Mucosa of gallbladder (tissue), 1 donor: ENCODE data around the gene CCDC138. TPM values are rescaled to one million over a fixed set of nuclear protein-coding genes. Genes with fewer than 3 reads are reported as not detected.
"Not testable (repeated sequence)": the region's sequence is repeated elsewhere in the genome, so short reads cannot be mapped to it uniquely, and the experiment has no call there.

Experiments
- DNase-seq: peaks from one replicate; pipeline ENCODE4 v3.0.0-alpha.2; 2020; ENCODE audit warnings: low spot score
- total RNA-seq: library from RNA; stranded (reverse); gene quantifications from one replicate; pipeline ENCODE4 v1.2.1, GENCODE V29; 2021
- donor health status: DM: no; HTN: no; CAD: no.

Gene CCDC138, protein sequence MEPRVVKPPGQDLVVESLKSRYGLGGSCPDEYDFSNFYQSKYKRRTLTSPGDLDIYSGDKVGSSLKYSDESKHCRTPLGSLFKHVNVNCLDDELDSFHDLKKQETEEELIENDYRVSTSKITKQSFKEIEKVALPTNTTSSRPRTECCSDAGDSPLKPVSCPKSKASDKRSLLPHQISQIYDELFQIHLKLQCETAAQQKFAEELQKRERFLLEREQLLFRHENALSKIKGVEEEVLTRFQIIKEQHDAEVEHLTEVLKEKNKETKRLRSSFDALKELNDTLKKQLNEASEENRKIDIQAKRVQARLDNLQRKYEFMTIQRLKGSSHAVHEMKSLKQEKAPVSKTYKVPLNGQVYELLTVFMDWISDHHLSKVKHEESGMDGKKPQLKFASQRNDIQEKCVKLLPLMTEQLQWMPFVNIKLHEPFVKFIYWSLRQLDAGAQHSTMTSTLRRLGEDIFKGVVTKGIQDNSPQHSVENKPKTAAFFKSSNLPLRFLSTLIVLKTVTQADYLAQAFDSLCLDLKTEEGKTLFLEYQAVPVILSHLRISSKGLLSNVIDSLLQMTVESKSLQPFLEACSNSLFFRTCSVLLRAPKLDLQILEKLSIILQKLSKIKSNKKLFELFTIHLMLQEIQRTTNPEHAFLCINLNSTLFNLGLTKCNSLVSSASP
- total RNA-seq: 4.9 TPM

DNA sequence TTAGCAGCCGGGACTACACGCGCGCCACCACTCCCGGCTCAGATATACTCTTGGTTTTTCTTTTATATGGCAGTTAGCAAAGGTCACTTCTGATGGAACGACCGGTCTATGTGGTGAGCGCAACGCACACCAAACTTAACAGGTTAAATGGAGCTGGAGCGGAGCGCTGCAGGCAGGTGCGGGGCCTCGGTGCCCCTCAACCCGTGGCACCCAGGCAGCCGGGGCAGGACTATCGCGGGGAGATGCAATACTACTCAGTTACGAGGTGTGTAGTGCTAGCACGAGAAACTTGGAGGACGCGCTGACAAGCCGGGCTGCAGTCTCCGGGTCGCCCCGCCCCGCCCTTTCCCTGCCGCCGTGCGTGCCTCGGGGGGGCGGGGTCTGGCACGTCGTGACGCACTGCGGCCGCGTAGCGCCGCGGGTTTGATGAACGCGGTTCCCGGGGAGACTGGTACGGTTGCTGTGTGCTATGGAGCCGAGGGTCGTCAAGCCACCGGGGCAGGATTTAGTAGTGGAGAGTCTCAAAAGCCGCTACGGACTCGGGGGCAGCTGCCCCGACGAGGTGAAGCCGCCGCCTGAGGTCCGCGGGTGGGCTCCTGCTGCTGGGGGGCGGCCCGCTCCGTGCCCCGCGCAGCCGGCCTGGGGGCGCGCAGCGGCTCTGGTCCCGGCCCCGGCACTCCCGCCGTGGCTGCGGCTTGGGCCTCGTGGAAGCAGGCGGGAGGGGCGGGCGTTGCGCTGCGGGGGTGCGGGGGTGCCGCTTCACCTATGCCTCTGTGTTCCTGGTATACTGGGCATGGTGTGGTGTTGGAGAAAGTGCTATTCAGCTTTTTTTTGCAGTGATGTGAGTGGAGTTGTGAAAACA, at the start of gene CCDC138:
Gene CCDC138 (plus strand): TSS at position 418 of the 862 bp plus-strand sequence. CDS start 52 bp downstream, at position 470.
- DNase-seq: peak; percentile 87

DNA sequence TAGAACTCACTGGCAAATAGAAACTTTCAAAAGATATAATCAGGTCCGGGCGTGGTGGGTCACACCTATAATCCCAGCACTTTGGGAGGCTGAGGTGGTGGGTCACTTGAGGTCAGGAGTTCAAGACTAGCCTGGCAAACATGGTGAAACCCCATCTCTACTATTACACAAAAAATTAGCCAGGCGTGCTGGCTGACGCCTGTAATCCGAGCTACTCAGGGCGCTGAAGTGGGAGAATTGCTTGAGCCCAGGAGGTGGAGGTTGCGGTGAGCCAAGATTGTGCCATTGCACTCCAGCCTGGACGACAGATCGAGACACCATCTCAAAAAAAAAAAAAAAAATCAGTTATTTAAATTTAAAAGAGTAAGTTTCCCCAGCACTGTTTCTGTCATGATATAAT, 28.6 kb upstream of the CCDC138 start:
- not testable (repeated sequence) for DNase-seq

GRCh38 chr2:108762618-108763017, 24.0 kb upstream of the CCDC138 start:
- DNase-seq: not testable (repeated sequence)

- DNase-seq: not testable (repeated sequence)
Measured at GRCh38 chr2:108766671-108767070, 19.9 kb upstream of the CCDC138 start.

- not testable (repeated sequence) for DNase-seq
Measured at GRCh38 chr2:108767859-108768258, 18.7 kb upstream of the CCDC138 start.

DNA sequence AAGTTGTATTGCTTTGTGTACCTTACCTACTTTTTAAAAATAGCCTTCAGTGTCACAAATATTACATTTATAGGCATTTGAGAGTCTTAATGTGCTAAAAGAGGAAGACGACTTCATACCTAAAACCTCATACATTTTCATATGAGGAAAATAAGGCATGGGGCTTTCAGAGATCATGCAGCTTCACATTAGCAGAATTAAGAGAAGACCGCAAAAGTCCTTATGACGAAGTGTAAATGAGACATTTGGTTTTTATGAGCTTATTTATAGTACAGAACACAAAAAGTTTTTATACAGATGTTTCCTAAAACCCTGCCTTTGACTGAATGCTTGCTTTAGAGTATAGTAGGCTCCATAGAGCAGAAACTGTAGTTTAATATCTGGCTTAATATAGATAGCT, 10.1 kb upstream of the CCDC138 start:
- DNase-seq: no peak

DNA sequence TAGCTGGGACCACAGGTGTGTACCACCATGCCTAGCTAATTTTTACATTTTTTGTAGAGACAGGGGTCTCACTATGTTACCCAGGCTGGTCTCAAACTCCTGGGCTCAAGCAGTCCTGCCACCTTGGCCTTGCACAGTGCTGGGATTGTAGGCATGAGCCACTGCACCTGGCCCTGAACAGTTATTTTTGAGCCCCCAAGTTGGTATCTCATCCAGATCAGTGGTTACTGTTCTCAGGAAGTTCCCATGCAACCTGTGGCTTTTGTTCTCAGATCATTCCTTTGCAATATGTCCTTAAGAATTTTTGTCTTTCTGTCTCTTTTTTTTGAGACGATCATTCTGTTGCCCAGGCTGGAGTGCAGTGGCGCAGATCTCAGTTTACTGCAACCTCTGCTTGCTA, 7.7 kb upstream of the CCDC138 start:
- DNase-seq: no peak

DNA sequence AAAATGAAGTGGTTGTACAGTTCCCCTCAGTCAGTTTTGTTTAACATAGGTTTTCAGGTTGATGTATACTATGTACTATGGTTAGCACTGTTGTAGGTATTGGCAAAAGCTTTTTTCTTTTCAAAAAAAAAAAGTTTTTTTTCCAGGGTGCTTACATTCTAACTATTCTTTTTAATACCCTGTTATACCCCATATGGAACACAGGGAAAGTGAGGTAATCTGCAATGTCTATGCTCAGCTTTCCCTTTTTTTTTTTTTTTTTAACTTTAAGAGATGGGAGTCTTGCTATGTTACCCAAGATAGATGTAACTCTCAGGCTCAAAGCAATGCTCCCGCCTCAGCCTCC, 590 bp upstream of the CCDC138 start:
- DNase-seq: no peak

DNA sequence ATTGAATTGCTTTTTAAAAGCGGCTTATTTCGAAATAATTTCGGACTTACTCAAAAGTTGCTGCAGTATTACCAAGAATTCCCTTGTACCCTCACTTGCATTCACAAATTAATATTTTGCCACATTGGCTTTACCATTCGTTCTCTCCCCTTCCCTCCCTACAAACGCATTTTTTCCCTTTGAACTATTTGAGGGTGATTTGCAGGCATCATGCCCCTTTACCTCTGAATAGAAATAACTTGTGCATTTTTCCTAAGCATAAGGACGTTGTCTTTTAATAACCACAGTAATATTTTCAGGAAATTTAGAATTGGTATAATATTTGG, 608 bp downstream of the CCDC138 start:
- DNase-seq: no peak

DNA sequence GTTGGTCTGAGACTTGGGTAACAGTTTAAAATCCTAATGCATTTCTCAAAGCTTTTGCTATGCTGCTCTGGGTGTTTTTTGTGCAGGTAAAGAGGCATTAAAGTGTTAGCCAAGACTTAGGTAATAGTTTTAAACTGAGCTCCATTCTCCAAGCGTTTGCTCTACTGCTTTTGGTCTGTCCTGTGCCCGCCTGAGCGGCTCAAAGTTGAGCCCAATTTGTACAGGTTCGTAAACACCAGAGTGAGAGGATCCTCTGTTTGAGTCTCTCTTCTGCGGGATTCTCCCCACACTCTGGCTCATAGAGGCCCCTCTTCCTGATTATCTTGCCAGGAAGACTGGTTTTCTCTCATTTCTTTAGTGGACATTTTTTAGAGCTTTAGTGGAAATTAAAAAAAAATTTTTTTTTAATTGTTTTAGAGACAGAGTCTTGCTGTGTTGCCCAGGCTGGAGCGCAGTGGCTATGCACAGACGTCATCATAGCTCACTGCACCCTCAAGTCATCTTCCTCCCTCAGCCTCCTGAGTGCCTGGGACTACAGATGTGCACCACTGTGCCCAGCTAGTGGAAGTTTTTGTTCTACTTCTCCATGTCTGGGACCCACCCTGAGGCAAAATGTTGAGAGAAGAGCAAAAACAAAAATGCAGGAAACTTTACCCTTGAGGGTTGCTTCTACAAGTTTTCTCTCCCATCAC, 16.6 kb downstream of the CCDC138 start:
- no peak for DNase-seq

- DNase-seq: no peak
Measured at GRCh38 chr2:108805032-108805431, 18.5 kb downstream of the CCDC138 start.

GRCh38 chr2:108805782-108806181, 19.2 kb downstream of the CCDC138 start:
- no peak for DNase-seq

- no peak for DNase-seq
Measured at GRCh38 chr2:108806371-108807113, 20.0 kb downstream of the CCDC138 start.

DNA sequence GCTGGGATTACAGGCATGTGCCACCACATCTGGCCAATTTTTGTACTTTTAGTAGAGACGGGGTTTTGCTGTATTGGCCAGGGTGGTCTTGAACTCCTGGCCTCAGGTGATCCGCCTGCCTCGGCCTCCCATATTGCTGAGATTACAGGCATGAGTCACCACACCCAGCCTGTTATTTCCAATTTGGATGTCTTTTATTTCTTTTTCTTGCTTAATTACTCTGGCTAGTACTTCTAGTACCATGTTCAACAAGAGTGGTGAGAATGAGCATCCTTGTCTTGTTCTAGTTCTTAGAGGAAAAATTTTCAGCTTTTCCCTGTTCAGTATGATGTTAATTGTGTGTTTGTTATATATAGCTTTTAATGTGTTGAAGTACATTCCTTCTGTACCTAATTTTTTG, 23.4 kb downstream of the CCDC138 start:
- DNase-seq: no peak

GRCh38 chr2:108810993-108811957, 24.7 kb downstream of the CCDC138 start:
- no peak for DNase-seq

DNA sequence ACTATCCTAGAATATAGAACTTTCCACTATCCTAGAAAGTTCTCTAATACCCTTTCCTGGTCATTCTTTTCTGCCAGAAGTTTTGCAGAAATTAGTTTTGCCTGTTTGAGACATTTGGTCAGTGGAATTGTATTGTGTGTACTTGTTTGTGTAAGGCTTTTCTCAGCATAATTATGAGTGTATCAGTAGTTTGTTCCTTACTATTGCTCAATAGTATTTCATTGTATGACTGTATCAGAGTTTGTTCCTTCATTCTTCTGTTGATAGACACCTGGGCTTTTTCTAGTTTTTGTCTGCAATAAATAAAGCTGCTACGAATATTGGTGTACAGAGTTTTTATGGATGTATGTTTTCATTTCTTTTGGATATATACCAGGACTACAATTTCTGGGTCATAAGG, 27.2 kb downstream of the CCDC138 start:
- DNase-seq: no peak

GRCh38 chr2:108820482-108820881, 33.9 kb downstream of the CCDC138 start:
- DNase-seq: no peak

DNA sequence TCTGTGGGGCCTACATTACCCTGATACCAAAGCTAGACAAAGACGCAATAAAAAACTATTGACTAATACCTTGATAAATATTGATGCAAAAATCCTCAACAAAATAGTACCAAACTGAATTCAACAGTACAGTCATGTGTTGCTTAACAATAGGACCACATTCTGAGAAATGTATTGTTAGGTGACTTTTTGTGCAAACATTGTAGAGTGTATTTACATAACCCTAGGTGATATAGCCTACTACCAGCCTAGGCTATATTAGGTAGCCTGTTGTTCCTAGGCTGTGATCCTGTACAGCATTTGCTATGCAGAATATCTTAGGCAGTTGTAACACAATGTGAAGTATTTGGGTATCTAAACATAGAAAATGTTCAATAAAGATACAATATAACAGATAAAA, 36.7 kb downstream of the CCDC138 start:
- no peak for DNase-seq

- no peak for DNase-seq
Measured at GRCh38 chr2:108824316-108825070, 37.9 kb downstream of the CCDC138 start.
